Measurements from ENCODE around the gene MERTK.
A peak's percentile ranks its signal among the peaks of the same experiment; 100 is the strongest.

Gene MERTK

GRCh38 chr2:111981666-111982065 lies 83.3 kb downstream of the MERTK start:
- no peak for DNase-seq (ENCODE audit: low read depth)

GRCh38 chr2:111982822-111983221 lies 84.4 kb downstream of the MERTK start:
- DNase-seq (ENCODE audit: low read depth) = no peak

- no peak for DNase-seq (ENCODE audit: low read depth)
Observed at GRCh38 chr2:111983478-111984212, 85.2 kb downstream of the MERTK start.

GRCh38 chr2:111984213-111984604 lies 85.8 kb downstream of the MERTK start:
- no peak for DNase-seq (ENCODE audit: low read depth)

GRCh38 chr2:111985514-111985913 lies 87.1 kb downstream of the MERTK start:
- no peak for DNase-seq (ENCODE audit: low read depth)

GRCh38 chr2:111986116-111986900 lies 87.9 kb downstream of the MERTK start:
- DNase-seq (ENCODE audit: low read depth) = no peak

- DNase-seq (ENCODE audit: low read depth) = no peak
Observed at GRCh38 chr2:111990375-111990774, 92.0 kb downstream of the MERTK start.

- no peak for DNase-seq (ENCODE audit: low read depth)
Observed at GRCh38 chr2:111990856-111991255, 92.4 kb downstream of the MERTK start.

- no peak for DNase-seq (ENCODE audit: low read depth)
Observed at GRCh38 chr2:111994042-111994441, 95.6 kb downstream of the MERTK start.

GRCh38 chr2:111995148-111995547 lies 96.7 kb downstream of the MERTK start:
- DNase-seq (ENCODE audit: low read depth) = no peak

- no peak for DNase-seq (ENCODE audit: low read depth)
Observed at GRCh38 chr2:111999809-112000208, 101.4 kb downstream of the MERTK start.

GRCh38 chr2:112000399-112001135 lies 102.2 kb downstream of the MERTK start:
- DNase-seq (ENCODE audit: low read depth) = no peak

GRCh38 chr2:112001136-112001715 lies 102.8 kb downstream of the MERTK start:
- DNase-seq (ENCODE audit: low read depth) = no peak

GRCh38 chr2:112001942-112002341 lies 103.5 kb downstream of the MERTK start:
- no peak for DNase-seq (ENCODE audit: low read depth)

GRCh38 chr2:112003576-112004252 lies 105.3 kb downstream of the MERTK start:
- DNase-seq (ENCODE audit: low read depth) = no peak

GRCh38 chr2:112004253-112004645 lies 105.8 kb downstream of the MERTK start:
- DNase-seq (ENCODE audit: low read depth) = no peak

- no peak for DNase-seq (ENCODE audit: low read depth)
Observed at GRCh38 chr2:112005406-112006075, 107.1 kb downstream of the MERTK start.

GRCh38 chr2:112006076-112006410 lies 107.6 kb downstream of the MERTK start:
- peak; percentile 13 for DNase-seq (ENCODE audit: low read depth)

- no peak for DNase-seq (ENCODE audit: low read depth)
Observed at GRCh38 chr2:112007493-112007892, 109.1 kb downstream of the MERTK start.

- DNase-seq (ENCODE audit: low read depth) = no peak
Observed at GRCh38 chr2:112008910-112009485, 110.6 kb downstream of the MERTK start.

GRCh38 chr2:112010751-112011150 lies 112.3 kb downstream of the MERTK start:
- DNase-seq (ENCODE audit: low read depth) = no peak
